SK-N-SH treated with all-trans-retinoic acid at 6 μM for 48 hours (cell line): Measurements from ENCODE around the gene NFYB.

ENCODE experiments used
- CSDC2 ChIP-seq: fragments of 250-450 bp; sonication (Bioruptor Pico); IDR thresholded peaks from 2 replicates; pipeline ENCODE4 v1.5.0; 2020; ENCODE audit warnings: mild to moderate bottlenecking, moderate library complexity
- ISL1 ChIP-seq: fragments of 250-450 bp; sonication (Bioruptor Pico); IDR thresholded peaks from 2 replicates; pipeline ENCODE4 v2.1.2; 2022; ENCODE audit warnings: mild to moderate bottlenecking, moderate library complexity
- SNAI2 ChIP-seq: fragments of 250-450 bp; sonication (Bioruptor Pico); IDR thresholded peaks from 2 replicates; pipeline ENCODE4 v1.5.0; 2020; ENCODE audit warnings: mild to moderate bottlenecking, moderate library complexity
- TOX ChIP-seq: fragments of 250-450 bp; sonication (Bioruptor Pico); IDR thresholded peaks from 2 replicates; pipeline ENCODE4 v1.8.0; 2021; ENCODE audit warnings: mild to moderate bottlenecking, moderate library complexity, borderline replicate concordance
- ZFP3 ChIP-seq: fragments of 250-450 bp; sonication (Bioruptor Pico); IDR thresholded peaks from 2 replicates; pipeline ENCODE4 v1.5.0; 2020; ENCODE audit warnings: mild to moderate bottlenecking, moderate library complexity
- ZNF565 ChIP-seq: fragments of 450-650 bp; formaldehyde crosslinking; conservative IDR thresholded peaks from 2 replicates; pipeline ENCODE4 v1.5.0; 2020; ENCODE audit warnings: low read depth, mild to moderate bottlenecking, moderate library complexity
- ZNF8 ChIP-seq: fragments of 450-650 bp; formaldehyde crosslinking; IDR thresholded peaks from 2 replicates; pipeline ENCODE4 v1.5.0; 2020; ENCODE audit warnings: mild to moderate bottlenecking, moderate library complexity
- TF ChIP-seq, protein P1 (sequence below): fragments of 250-450 bp; sonication (Bioruptor Pico); IDR thresholded peaks from 2 replicates; pipeline ENCODE4 v1.8.0; 2020; ENCODE audit warnings: mild to moderate bottlenecking, moderate library complexity, borderline replicate concordance
- TF ChIP-seq, protein P2 (sequence below): fragments of 250-450 bp; sonication (Bioruptor Pico); IDR thresholded peaks from 2 replicates; pipeline ENCODE4 v1.8.0; 2021; ENCODE audit warnings: low read depth, mild to moderate bottlenecking, moderate library complexity, borderline replicate concordance
- TF ChIP-seq, protein P3 (sequence below): fragments of 250-450 bp; sonication (Bioruptor Pico); IDR thresholded peaks from 2 replicates; pipeline ENCODE4 v1.5.0; 2020; ENCODE audit warnings: mild to moderate bottlenecking, moderate library complexity

DNA sequence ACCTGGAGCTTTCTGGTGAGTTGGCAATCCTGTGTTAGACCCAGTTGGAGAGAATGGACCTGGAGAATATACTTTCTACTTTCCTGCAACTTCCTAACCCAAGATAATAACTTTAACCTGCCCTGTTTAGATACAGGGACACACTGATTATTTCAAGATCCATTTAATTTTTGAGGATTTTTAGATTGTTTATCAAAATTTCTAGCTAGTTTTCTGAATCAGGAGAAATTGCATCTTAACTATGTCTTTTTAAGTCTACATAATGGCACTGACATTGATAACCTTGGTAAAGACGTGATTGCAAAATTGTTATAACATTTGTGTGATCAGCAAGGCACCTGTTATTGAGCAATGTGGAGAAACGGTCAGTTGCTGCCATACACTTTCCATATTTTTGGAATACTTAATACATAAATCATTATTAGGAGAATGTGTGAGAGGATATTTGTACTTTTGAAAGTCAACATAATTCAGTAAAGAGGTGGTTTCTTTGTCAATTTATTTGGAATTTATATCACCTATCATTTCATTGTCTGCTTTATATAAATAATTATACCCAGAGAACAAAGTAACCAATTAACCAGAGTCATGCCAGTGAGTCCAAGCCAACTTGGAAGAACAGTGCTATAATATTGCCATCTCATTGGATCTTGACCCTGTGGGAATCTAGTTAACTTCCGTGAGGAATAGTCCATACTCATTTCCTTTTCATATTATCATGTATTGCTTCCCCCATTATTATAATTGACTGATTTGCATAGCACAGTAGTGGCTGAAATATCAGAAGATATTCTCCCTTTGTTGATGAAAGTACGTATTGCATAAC lies 28.4 kb downstream of the NFYB start:
- TF ChIP-seq ZNF565 (CRISPR knock-in tag): no peak
- TF ChIP-seq, protein P1, sequence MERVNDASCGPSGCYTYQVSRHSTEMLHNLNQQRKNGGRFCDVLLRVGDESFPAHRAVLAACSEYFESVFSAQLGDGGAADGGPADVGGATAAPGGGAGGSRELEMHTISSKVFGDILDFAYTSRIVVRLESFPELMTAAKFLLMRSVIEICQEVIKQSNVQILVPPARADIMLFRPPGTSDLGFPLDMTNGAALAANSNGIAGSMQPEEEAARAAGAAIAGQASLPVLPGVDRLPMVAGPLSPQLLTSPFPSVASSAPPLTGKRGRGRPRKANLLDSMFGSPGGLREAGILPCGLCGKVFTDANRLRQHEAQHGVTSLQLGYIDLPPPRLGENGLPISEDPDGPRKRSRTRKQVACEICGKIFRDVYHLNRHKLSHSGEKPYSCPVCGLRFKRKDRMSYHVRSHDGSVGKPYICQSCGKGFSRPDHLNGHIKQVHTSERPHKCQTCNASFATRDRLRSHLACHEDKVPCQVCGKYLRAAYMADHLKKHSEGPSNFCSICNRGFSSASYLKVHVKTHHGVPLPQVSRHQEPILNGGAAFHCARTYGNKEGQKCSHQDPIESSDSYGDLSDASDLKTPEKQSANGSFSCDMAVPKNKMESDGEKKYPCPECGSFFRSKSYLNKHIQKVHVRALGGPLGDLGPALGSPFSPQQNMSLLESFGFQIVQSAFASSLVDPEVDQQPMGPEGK (CRISPR knock-in tag): no peak
- TF ChIP-seq TOX (CRISPR knock-in tag): no peak
- TF ChIP-seq, protein P2, sequence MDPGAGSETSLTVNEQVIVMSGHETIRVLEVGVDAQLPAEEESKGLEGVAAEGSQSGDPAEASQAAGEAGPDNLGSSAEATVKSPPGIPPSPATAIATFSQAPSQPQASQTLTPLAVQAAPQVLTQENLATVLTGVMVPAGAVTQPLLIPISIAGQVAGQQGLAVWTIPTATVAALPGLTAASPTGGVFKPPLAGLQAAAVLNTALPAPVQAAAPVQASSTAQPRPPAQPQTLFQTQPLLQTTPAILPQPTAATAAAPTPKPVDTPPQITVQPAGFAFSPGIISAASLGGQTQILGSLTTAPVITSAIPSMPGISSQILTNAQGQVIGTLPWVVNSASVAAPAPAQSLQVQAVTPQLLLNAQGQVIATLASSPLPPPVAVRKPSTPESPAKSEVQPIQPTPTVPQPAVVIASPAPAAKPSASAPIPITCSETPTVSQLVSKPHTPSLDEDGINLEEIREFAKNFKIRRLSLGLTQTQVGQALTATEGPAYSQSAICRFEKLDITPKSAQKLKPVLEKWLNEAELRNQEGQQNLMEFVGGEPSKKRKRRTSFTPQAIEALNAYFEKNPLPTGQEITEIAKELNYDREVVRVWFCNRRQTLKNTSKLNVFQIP: no peak
- TF ChIP-seq ZFP3 (CRISPR knock-in tag): no peak
- no peak for TF ChIP-seq ZNF8
- no peak for TF ChIP-seq SNAI2 (CRISPR knock-in tag)
- TF ChIP-seq, protein P3, sequence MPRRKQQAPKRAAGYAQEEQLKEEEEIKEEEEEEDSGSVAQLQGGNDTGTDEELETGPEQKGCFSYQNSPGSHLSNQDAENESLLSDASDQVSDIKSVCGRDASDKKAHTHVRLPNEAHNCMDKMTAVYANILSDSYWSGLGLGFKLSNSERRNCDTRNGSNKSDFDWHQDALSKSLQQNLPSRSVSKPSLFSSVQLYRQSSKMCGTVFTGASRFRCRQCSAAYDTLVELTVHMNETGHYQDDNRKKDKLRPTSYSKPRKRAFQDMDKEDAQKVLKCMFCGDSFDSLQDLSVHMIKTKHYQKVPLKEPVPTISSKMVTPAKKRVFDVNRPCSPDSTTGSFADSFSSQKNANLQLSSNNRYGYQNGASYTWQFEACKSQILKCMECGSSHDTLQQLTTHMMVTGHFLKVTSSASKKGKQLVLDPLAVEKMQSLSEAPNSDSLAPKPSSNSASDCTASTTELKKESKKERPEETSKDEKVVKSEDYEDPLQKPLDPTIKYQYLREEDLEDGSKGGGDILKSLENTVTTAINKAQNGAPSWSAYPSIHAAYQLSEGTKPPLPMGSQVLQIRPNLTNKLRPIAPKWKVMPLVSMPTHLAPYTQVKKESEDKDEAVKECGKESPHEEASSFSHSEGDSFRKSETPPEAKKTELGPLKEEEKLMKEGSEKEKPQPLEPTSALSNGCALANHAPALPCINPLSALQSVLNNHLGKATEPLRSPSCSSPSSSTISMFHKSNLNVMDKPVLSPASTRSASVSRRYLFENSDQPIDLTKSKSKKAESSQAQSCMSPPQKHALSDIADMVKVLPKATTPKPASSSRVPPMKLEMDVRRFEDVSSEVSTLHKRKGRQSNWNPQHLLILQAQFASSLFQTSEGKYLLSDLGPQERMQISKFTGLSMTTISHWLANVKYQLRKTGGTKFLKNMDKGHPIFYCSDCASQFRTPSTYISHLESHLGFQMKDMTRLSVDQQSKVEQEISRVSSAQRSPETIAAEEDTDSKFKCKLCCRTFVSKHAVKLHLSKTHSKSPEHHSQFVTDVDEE (CRISPR knock-in tag): no peak
- TF ChIP-seq CSDC2 (CRISPR knock-in tag): no peak
- no peak for TF ChIP-seq ISL1 (CRISPR knock-in tag)
